NCI-H345 (cell line): ENCODE results near the gene ARHGAP42.

Source experiments
- DNase-seq: peaks from one replicate; lab custom pipeline; 2025; lab: John Stamatoyannopoulos, UW

Gene ARHGAP42

DNA sequence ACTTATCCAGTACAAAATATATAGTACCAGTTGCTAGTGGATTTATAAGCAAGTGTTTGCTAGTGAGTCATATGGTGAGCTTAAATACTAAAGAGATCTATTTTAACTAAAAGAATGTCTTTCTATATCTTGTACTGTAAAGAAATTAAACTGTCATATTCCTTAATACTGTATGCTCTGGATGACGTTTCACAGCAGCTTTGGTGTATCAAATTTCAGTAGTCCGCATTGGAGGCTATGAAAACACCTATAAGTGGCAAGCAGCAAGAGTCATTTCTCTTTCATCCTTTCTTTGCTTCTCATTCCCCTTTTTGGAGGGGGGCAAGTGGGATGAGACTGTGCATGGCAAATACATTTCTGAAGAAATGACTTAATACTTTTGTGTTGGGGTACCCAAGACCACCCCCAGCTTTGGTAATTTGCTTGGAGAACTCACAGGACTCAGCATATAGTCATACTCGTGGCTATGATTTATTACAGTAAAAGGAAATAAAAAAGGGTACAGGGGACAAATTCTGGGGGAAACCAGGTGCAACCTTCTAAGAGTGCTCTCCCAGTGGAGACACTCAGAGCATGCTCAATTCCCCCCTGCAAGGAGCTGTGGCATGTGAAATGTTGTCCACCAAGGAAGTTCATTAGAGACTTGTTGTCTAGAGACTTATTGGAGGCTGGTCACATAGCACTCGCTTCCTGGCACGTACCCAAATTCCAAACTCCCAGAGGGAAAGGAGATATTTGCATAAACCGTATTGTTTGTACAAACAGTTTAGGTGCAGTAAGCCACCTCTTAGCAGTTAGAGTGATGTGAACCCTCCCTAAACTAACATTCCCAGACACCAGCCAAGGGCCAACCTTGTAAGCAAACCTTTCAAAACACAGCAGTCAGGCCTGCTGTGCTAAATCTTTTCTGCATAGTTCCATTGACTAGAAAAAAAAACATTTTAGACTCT lies 231.7 kb downstream of the ARHGAP42 start:
- DNase-seq, result peak; percentile 72

DNA sequence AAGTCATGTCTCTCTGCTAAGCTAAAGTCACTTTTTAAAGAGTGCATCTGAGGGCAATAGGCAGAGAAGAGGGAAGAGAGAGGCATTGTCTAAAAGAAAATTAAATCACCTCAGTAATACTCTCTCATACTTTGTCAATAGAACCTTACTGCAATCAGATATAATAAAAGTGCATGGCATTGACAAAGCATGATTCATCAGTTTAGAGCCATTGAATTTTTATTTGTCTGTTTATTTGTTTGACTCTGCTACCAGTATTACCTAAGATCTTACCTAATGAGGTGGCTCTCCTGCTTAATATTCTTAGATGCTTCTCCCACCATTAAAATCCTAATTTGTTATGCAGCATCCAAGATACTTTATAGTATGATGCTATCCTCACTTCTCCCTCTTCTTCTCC lies 233.5 kb downstream of the ARHGAP42 start:
- DNase-seq, result no peak

DNA sequence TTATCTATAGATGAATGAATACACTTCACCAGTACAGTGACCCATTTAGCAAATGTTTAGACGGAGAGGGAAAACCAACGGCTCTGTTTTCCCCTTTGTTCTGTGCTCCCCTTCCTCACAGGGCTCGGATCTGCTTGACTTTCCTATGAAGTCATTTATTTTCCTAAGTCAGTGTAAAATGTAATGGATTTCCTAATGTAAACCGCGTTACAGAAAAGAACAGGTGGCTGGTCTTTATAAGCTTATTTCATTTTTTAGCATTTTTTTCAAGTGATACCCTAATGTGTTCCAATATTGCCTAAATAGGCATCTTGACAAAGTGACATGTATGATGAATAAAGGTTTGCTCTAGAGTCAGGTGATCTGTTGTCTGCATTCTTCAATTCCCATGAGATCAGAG lies 235.0 kb downstream of the ARHGAP42 start:
- no peak for DNase-seq

DNA sequence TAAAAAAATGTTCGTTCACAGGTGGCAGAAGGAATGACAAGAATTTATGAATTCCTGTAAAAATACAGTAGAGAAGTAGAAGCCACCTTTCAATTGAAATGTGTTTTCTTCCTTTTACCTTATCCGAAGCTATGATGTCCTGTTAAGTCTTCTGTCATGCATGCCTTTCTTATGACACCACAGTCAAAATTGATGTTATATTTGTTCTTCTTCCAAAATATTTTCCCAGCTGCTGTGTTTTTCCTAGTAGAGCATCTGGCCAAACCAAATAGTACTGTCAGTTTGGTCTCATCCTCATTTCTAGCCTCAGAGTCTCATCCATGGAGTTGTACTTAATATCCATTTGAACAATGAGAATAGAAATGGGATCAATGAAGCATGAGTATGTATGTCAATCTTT lies 236.5 kb downstream of the ARHGAP42 start:
- no peak for DNase-seq

DNA sequence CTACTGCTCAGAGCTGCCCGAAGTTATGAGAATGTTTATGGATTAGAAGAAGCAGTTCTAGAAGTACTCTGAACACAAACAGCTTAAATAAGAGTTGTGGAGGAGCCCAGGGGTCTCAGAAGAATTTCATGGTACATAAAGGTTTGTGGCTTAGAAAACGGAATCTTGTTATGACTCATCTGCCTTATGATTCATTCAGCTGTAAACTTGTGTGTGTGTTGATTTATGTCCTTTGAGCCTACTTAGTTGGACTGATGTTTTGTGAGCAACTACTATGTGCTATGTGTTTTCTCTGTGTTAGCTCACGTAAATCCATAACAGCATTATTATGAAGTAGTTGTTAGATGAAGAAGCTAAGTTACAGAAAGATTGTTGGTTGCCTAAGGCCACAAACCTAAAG lies 238.8 kb downstream of the ARHGAP42 start:
- no peak for DNase-seq

DNA sequence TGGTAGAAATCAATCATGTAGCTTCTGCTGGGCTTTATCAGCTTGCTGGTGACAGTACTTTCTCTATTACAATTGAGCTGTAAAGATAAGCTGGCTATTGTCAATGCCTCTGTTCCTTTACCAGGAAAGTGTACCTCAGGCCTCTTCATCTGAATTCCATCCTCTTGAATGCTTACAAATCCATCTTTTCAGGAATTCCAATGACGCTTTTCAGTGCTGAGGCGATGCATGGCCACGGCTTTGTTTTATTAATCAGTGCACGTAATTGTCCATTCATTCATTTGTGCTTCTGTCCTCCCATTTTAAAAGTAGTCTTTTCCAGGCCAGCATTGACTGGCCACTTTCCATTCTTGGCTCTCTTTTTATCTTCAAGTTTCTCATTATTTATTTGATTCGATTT lies 240.5 kb downstream of the ARHGAP42 start:
- DNase-seq, result no peak

DNA sequence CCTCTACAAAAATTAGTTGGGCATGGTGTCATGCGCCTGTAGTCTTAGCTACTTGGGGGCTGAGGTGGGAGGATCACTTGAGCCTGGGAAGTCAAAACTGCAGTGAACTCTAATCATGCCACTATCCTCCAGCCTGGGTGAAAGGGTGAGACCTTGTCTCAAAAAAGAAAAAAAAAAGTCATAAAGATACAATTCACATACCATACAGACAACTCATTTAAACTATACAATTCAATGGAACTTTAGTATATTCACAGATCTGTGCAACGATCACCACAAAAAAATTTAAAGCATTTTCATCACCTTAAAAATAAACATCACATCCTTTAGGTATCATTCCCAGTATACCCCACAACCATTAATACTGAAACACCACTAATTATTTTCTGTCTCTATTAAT lies 241.3 kb downstream of the ARHGAP42 start:
- no peak for DNase-seq

DNA sequence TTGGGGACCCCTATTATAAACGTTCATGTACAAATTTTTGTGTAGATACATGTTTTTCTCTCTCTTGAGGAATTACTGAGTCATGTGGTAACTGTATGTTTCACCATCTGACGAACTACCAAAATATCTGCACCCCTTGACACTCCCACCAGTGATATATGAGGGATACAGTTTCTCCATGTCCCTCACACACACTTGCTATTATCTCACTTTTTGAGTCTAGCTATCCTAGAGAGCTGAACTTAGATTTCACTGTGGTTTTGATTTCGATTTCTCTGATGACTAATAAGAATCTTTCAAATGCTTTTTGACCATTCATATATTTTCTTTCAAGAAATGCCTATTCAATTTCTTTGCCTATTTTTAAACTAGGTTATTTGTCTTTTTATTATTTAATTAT lies 242.3 kb downstream of the ARHGAP42 start:
- DNase-seq, result no peak

DNA sequence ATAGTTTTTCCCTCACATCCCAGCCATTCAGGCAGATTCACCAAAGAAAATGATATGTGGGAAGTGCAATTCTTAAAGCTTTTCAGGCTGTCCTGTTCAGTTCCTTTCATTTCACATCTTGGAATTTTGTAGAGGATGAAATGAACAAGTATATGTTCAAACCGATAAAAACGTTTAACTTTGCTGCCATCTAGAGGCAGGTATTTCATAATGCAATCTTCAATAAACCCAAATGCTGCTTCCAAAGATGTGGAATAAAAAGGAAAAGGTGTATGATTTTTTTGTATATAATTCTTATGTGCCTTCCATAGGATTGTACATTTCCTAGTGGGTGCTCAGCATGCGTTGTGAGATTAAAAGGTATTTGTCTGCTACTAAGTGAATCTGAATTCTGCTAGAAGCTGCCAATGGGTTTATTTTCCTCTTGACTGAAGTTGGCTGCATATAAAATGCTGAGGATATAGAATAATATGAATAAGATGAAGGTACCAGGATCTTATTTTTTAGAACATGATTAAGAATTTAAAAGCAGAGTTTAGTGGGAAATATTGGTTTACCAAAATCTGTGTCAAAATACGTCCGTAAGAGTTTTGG lies 243.2 kb downstream of the ARHGAP42 start:
- peak; percentile 61 for DNase-seq

DNA sequence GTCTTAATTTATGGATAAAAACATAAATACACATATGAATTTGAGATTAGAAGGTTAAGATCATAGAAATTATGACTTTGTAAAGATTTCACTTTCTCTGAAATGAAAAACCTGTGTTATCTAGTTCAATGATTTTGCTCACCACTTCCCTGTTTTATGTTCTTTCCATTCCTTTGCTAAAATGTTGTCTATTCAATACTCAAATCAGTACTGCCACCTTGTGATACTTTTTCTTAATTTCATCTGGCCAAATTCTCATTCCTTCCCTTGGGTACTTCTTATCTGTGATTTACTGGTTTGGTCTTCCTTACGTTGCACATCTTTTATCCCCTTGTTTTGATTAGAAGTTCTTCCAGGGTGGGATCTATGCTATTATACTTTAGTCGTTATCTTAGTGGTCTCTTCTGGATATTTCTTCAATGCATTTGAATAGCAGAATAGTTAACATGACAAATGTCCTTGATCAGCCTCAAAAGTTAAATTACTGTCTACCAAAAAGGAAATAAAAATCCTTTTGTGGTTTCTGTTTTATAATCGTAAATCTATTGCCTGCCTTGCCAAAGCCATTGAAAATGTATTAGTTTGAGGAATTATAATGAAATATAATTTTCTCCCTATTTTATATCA lies 245.5 kb downstream of the ARHGAP42 start:
- DNase-seq, result peak; percentile 30

DNA sequence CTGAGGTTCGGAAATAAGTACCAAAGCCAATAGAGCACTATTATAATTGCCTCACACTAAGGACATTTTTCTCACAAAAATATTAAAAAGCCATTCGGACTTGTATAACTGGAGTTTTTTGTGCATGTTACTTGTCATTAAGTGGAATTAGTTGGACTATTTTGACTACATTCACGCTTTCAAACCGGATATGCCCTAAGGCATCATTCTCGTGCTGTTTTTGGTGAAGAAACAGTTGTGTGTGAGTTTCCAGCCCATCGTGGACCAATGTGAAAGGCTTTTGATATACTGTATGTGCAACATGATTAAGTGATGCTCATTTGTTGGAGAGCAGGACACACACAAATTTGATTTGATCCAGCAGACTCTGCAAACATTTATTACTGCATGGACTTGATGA lies 249.7 kb downstream of the ARHGAP42 start:
- DNase-seq, result no peak

DNA sequence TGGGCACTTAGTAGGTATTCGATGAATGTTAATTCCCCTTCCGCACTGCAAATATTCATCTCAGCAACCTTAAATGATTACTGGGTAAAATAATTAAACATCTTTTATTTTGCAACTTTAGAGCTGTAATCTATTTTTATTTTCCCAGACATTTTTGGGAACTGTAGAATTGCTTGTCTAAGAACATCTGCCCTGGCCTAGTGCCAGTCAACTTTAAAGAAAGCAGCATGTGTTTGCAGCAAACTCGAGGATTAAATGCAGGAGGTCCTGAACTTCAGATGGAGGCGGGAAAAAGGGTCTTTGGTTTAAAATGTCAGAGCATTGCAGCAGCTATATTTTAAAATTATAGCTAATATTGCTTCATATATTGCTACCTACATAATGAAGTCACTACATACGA lies 252.5 kb downstream of the ARHGAP42 start:
- DNase-seq, result no peak

DNA sequence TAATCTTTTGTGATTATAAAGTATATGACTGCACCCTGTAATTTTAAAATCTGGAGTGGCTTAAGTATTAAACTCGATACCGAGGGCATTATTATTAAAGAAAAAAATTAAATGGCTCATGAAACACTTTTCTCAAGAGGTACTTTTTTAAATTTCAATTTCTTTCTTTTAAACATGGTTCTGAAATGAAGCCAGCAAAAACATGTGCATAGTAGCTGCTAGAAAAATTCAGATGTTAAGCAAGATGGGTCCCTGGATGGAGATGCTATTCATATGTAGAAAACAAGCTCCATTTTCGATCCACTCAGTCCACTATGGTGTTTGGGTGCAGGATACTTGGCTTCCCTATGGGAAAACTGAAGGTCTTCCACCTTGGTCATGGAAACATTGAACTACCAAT lies 253.0 kb downstream of the ARHGAP42 start:
- no peak for DNase-seq

DNA sequence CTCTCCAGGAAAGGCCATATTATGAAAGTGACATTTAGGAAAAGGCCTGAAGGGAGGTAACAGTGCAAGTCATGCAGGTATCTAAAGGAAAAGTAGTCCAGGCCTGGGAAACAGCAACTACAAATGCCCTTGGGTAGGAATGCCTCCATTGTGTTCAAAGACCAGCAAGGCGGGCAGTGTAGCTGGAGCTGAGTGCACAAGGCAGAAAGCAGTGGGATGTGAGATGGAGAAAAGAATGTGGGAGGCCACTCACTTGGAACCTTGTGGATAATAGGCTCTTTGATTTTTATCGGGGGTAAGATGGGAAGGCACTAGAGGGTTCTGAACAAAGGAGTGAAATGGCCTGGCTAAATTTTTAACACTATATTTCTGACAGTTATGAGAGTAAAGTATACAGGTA lies 253.9 kb downstream of the ARHGAP42 start:
- DNase-seq, result no peak

DNA sequence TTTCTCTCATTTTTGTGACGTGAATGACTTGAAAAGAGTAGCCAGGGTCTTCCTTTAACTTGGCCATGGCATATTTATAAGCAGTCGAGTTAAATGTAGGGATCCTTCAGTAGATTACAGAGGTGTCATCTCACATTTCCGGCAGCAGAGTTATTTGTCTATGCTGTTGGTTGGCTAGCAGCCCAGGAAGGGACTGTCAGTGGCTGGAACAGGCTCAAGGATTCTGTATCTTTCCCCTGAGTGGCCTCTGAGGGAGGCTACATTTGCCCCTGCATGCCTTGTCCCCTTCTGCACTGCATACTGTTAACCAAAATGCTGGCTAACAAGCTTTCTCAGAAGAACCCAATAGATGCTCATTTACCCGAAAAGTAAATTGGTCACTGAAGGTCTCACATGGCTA lies 254.9 kb downstream of the ARHGAP42 start:
- DNase-seq, result no peak

DNA sequence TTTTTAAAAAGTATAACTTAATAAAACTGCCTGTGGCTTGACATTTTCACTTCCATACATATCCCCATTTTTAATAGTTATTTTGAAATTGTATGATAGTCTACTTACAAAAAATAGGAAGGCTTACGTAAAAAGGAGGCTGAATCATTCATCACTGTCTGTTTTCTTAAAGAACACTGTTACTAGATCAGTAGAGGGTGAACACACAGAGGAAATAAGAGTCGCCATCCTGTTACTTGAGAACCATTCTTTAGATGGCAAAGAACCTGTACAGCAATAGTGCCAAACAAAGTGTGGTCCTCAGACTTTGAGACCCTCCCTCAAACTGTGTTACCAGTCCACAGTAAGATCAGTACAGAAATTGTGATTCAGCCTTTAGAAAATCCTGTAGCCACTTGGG lies 261.8 kb downstream of the ARHGAP42 start:
- no peak for DNase-seq

DNA sequence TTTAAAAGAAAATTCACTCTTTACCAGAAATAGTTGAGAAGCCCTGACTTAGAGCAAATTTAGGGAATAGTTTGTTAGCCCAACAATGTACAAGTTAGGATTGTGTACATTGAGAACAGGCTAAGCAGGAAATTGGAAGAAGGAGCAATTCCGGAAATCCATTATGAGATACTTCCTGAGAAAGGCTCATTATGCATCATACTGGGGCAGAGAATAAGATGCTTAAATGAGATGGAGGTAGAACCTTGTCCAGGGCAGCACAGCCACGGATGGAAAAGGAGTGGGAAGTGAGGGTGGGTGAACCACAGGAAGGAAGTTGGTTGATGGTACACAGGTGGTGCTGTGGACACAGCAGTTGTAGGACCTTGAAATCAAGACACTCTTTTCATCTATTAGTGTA lies 262.4 kb downstream of the ARHGAP42 start:
- DNase-seq, result no peak

DNA sequence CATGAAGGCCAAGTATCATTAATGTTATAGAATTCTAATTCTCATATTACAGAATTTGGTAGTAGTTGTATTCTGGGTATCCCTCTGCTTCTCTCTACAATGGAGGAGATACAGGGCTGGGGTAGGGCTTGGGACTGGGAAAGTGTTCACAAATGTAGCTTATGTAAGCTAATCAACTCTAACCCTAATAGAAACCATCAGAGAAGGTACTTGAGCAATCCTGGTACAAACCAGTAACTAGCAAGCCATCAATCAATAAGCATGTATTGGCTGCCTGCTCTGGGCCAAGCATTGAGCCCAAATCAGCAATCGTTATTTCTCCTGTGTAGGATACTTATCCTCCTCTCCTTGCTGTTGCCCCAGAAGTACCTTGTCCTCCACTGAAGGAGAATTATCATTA lies 268.2 kb downstream of the ARHGAP42 start:
- DNase-seq, result no peak

DNA sequence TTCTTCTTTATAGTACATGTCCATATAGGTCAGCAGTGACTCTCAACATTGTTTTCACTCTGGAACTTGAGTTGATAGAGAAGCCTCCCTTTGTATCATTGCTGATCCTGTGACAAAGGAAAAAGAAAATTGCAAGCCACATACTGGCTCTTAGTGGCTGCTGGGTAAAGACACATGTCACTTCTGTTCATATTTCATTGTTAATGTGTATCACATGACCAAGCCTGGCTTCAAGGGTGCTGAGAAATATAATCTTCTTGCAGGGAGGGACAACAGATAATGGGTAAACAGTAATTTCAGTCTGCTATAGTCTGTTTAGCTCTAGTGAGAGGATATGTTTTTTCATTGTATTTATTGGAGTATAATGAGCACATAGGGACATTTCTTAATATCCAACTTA lies 269.3 kb downstream of the ARHGAP42 start:
- DNase-seq, result no peak

DNA sequence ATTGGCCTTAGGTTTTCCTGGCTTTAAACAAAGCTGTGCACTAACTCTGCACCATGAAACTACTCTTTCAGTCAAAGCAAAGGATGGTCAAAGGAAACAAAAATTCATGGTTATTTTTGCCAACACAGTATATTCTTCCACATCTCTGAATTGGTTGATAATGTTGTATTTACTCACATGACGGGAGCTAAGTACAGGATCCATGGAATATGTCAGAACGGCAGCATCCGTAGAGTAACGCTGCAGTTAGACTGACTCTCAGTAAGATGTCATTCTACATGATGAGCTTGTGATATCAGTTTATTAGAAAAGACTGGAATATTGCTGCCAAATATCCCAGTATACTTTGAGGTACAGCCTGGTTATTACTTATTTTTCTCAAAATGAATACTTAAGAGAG lies 270.4 kb downstream of the ARHGAP42 start:
- DNase-seq, result no peak

DNA sequence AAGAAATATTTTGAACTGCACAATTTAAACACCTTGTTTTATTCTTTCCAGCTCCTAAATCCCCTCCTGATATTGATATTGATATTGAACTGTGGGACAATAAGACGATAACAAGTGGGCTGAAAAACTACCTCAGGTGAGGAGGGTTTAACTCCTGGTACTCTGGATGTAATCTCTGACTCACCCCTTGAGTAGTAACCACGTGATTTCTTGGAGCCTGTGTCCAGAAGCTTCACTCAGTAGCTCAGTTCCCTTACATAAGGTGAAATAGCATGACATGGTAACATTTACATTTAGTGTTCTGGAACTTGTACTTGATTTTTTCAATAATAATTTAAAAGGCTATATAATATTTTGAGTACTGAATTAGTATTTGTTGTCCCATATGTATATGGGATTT lies 274.5 kb downstream of the ARHGAP42 start:
- DNase-seq, result no peak

DNA sequence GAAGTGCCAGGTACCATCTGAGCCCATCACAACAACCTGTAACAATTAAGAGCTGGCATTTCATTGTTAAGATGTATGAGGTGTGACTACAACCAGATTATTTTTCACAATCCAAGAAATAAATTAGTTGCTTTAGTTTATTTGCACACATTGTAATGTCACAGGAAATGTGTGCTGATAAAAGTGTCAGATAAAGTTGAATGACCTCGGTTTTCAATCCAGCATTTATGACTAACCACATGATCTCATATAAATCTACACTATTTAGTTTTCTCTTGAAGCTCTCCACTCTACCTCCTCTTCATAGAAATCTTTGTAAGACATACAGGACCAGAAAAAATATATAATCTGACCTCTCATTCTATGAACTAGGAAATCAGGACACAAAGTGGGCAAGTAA lies 276.3 kb downstream of the ARHGAP42 start:
- no peak for DNase-seq

DNA sequence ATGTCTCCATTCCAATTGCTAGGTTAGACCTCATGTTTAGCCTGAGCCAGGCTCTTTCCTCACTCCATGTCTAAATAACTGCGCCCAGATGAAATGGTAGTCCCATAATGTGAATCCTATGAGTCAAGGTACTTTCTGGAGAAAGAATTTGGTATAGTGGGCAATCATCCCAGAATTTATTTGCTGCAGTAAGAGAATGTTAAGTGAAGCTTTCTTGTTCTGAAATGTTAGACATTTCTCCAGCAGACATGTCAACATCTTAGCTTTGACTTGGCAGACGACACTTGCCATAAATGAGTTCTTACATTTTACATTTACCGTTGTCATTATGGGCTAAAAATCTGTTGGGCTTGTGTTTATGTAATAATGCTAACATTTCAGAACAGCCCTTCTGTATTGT lies 277.3 kb downstream of the ARHGAP42 start:
- DNase-seq, result no peak
